Inflammatory macrophage treated with lipopolysaccharide for 1 hour (primary cell): ENCODE results near the gene PPP1R7.
"Not testable (repeated sequence)": the region's sequence is repeated elsewhere in the genome, so short reads cannot be mapped to it uniquely, and the experiment has no call there.

Source experiments
- DNase-seq, 2 donors: peaks; one replicate each; pipeline ENCODE4 v3.0.0-alpha.2; 2020 to 2022

The PPP1R7 gene

GRCh38 chr2:241149925-241150659 is at the start of gene PPP1R7:
PPP1R7 (plus strand) TSS chr2:241150467; CDS start chr2:241150496, 29 bp downstream.
- DNase-seq: peak; percentile 93

- DNase-seq: peak; percentile 72 to 91
These were observed 47.9 kb upstream of the PPP1R7 start, which contains the start of gene MTERF4 for GRCh38 chr2:241102239-241102803. MTERF4 (minus strand) TSS chr2:241102287; CDS start chr2:241102273, 14 bp downstream.

GRCh38 chr2:241103176-241103595 is 47.1 kb upstream of the PPP1R7 start:
- no peak for DNase-seq

GRCh38 chr2:241104611-241105010 is 45.7 kb upstream of the PPP1R7 start:
- DNase-seq: not testable (repeated sequence)

- no peak for DNase-seq
These were observed 44.6 kb upstream of the PPP1R7 start for GRCh38 chr2:241105641-241106040.

- DNase-seq: no peak
These were observed 43.1 kb upstream of the PPP1R7 start for GRCh38 chr2:241107031-241107783.

GRCh38 chr2:241108271-241109209 is 41.7 kb upstream of the PPP1R7 start:
- no peak for DNase-seq

- DNase-seq: no peak
These were observed 40.8 kb upstream of the PPP1R7 start for GRCh38 chr2:241109210-241110088.

- no peak for DNase-seq
These were observed 40.1 kb upstream of the PPP1R7 start for GRCh38 chr2:241110089-241110606.

- DNase-seq: no peak
These were observed 39.4 kb upstream of the PPP1R7 start for GRCh38 chr2:241110607-241111439.

GRCh38 chr2:241111440-241111805 is 38.8 kb upstream of the PPP1R7 start:
- no peak for DNase-seq

GRCh38 chr2:241112046-241112445 is 38.2 kb upstream of the PPP1R7 start:
- DNase-seq: no peak

- DNase-seq: no peak
These were observed 37.7 kb upstream of the PPP1R7 start for GRCh38 chr2:241112592-241112991.

- no peak for DNase-seq
These were observed 35.4 kb upstream of the PPP1R7 start for GRCh38 chr2:241114836-241115235.

- DNase-seq: no peak
These were observed 34.9 kb upstream of the PPP1R7 start for GRCh38 chr2:241115361-241115760.

- DNase-seq: no peak
These were observed 33.4 kb upstream of the PPP1R7 start for GRCh38 chr2:241116606-241117560.

GRCh38 chr2:241118737-241119505 is 31.3 kb upstream of the PPP1R7 start:
- DNase-seq: no peak

- DNase-seq: no peak
These were observed 29.8 kb upstream of the PPP1R7 start for GRCh38 chr2:241120440-241120839.
